ENCODE results near the gene GDF15. TPM values are rescaled to one million over a fixed set of nuclear protein-coding genes. Genes with fewer than 3 reads are reported as not detected.

Gene GDF15
- total RNA-seq, 1 experiment from 2014 or later, result 425 TPM

- no peak for TF ChIP-seq EZH2phosphoT487 (IDR thresholded peaks at IDR 0.05; ENCODE audit: borderline replicate concordance)
- no peak for TF ChIP-seq POLR2AphosphoS5 (IDR thresholded peaks at IDR 0.05; ENCODE audit: low read depth, low read length)
- no peak for TF ChIP-seq EZH2 (IDR thresholded peaks at IDR 0.05)
- intact Hi-C loops (cut with micrococcal nuclease), result no loop called here
- ChIA-PET CTCF (interaction anchor here (0.5 to 1.4 kb wide), 9 partner anchors 20 to 104 kb away, joined by 3 to 5 read pairs (median 3); partner anchors contain the start of genes JUND and SSBP4), POLR2A (interaction anchor here (0.6 to 2.4 kb wide), 26 partner anchors 10 to 1636 kb away, joined by 3 to 32 read pairs (median 6); partner anchors contain the start of genes IQCN, JUND, LRRC25 and LSM4), RAD21 (ENCODE audit: low non-redundant PET in 1 of 2, low total read pairs in 2 of 2, uncharacterized antibody in 2 of 2, unreplicated experiment in 2 of 2) (interaction anchor here in 1 of 2 experiments (0.5 kb wide), 1 partner anchor 83 kb away, joined by 3 read pairs; no protein-coding TSS in a partner anchor)
- Histone ChIP-seq H3K27me3 (ENCODE audit: insufficient read depth, low read length) (no peaks in the 10 kb centered on the region), H2AFZ (ENCODE audit: low read depth, low read length, poor library complexity, severe bottlenecking) (no peak overlapping the region), H4K20me1 (ENCODE audit: insufficient read depth) (no peaks in the 10 kb centered on the region), H3K36me3 (ENCODE audit: control insufficient read depth in 1 of 2, insufficient read depth in 2 of 2, low read length in 2 of 2) (peaks cover 0 to 6% of the 10 kb centered on the region in 2 experiments; a peak in 2 of 4 replicates), H3K27ac (ENCODE audit: low read depth, low read length) (peak overlapping the region; percentile 82), H3K9me3 (ENCODE audit: control insufficient read depth in 1 of 2, insufficient read depth in 1 of 2, low read depth in 1 of 2, low read length in 2 of 2) (no peaks in the 10 kb centered on the region), H3K9me2 (ENCODE audit: insufficient read depth) (no peaks in the 10 kb centered on the region), H3K4me1 (ENCODE audit: control insufficient read depth in 1 of 2, insufficient read depth in 2 of 2, low read length in 2 of 2) (peaks cover 64 to 86% of the 10 kb centered on the region in 2 experiments), H3K4me2 (ENCODE audit: low read length) (peak overlapping the region; percentile 96), H3K9ac (ENCODE audit: low read length) (peak overlapping the region; percentile 71), H3K79me2 (ENCODE audit: insufficient read depth, low read length) (peaks cover 16% of the 10 kb centered on the region), H3K4me3 (replicated peaks in 1 of 2; ENCODE audit: low read depth in 1 of 2, low read length in 2 of 2) (no peak overlapping the region)
- ATAC-seq, result no peak
- no peak for DNase-seq (ENCODE audit: low read depth, low spot score)
- TSS peak; percentile 97 for BruUV-seq (replicated peaks)
These were observed 641 bp upstream of the GDF15 start for GRCh38 chr19:18385359-18385674.

DNA sequence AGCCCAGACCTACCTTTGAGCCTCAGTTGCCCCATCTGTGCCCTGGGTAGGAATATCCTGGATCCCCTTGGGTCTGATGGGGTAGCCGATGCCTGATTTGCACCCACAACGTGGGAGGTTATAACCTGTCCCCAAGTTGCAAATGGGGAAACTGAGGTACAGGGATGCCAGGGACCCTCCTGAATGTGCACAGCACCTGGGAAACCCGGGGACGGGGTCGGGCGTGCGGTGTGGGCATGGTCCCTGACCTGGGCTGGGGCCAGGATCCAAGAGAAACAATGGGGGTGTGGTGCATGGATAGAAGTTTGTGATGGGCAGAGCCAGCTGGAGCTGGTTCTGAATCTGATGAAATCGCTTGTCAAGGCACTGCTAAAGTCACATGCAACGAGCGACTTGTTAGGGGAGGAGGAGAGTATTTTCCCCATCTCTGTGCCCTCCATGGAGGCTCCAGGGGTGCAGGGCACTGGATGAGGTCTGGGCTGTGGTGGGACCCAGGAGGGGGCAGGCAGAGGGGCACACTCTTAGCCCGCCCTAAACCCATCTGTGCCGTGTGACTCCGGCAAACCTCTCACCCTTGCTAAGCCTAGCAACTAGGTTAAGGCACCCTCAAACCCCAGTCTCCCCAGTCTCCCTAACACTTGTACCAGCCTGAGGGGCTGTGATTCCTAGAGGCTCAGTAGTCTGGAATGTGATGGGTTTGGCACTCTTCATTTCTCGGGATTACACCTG lies 749 bp downstream of the GDF15 start:
- TSS peak; percentile 66 for BruUV-seq (replicated peaks)
- no peaks in the 10 kb centered on the region for H3K27me3 ChIP-seq (ENCODE audit: insufficient read depth, low read length)
- POLR2A ChIA-PET, result interaction anchor here (0.5 to 4.5 kb wide), 19 partner anchors 11 to 700 kb away, joined by 3 to 32 read pairs (median 11); partner anchors contain the start of genes IQCN, JUND and SSBP4
- RAD21 ChIA-PET (ENCODE audit: low non-redundant PET in 1 of 2, low total read pairs in 2 of 2, uncharacterized antibody in 2 of 2, unreplicated experiment in 2 of 2), result interaction anchor here in 1 of 2 experiments (0.7 kb wide), 1 partner anchor 43 kb away, joined by 3 read pairs; no protein-coding TSS in a partner anchor
- intact Hi-C loops (cut with micrococcal nuclease), result loop anchor here (2.0 kb wide), 1 partner anchor 38 kb away; no protein-coding TSS in a partner anchor
- H3K36me3 ChIP-seq (ENCODE audit: control insufficient read depth in 1 of 2, insufficient read depth in 2 of 2, low read length in 2 of 2), result peaks cover 0 to 6% of the 10 kb centered on the region in 2 experiments; a peak in 2 of 4 replicates
- CTCF ChIA-PET, result interaction anchor here (1.0 to 1.4 kb wide), 5 partner anchors 12 to 38 kb away, joined by 3 to 4 read pairs (median 3); partner anchors contain the start of gene SSBP4
- DNase-seq (ENCODE audit: low read depth, low spot score) (no peak), ATAC-seq (no peak)
- H3K27ac ChIP-seq (ENCODE audit: low read depth, low read length), result peak overlapping the region; percentile 82
- no peaks in the 10 kb centered on the region for H4K20me1 ChIP-seq (ENCODE audit: insufficient read depth)
- H3K9me3 ChIP-seq (ENCODE audit: control insufficient read depth in 1 of 2, insufficient read depth in 1 of 2, low read depth in 1 of 2, low read length in 2 of 2), result no peaks in the 10 kb centered on the region
- H3K4me1 ChIP-seq (ENCODE audit: control insufficient read depth in 1 of 2, insufficient read depth in 2 of 2, low read length in 2 of 2), result peaks cover 57 to 89% of the 10 kb centered on the region in 2 experiments
- H2AFZ ChIP-seq (ENCODE audit: low read depth, low read length, poor library complexity, severe bottlenecking), result no peak overlapping the region
- peak overlapping the region; percentile 71 to 91 for H3K4me3 ChIP-seq (replicated peaks in 1 of 2; ENCODE audit: low read depth in 1 of 2, low read length in 2 of 2)
- H3K79me2 ChIP-seq (ENCODE audit: insufficient read depth, low read length), result peaks cover 16% of the 10 kb centered on the region
- H3K9ac ChIP-seq (ENCODE audit: low read length), result peak overlapping the region; percentile 71
- peak overlapping the region; percentile 96 for H3K4me2 ChIP-seq (ENCODE audit: low read length)
- H3K9me2 ChIP-seq (ENCODE audit: insufficient read depth), result no peaks in the 10 kb centered on the region
- TF ChIP-seq SP1 (IDR thresholded peaks at IDR 0.05; ENCODE audit: low read depth) (no peak; the same call in 1 of the 2 replicates), JUND (IDR thresholded peaks at IDR 0.05) (0 out of 2 replicates have a peak, but pooled peaks have one; percentile 24), POLR2AphosphoS5 (IDR thresholded peaks at IDR 0.05; ENCODE audit: low read depth, low read length) (peak; percentile 72), RAD21 (IDR thresholded peaks at IDR 0.05; ENCODE audit: low read depth) (no peak), ZNF274 (IDR thresholded peaks at IDR 0.05; ENCODE audit: low read depth, low read length) (no peak), SRF (IDR thresholded peaks at IDR 0.05; ENCODE audit: low read depth) (no peak), FOSL1 (IDR thresholded peaks at IDR 0.05; ENCODE audit: low read depth) (no peak), ZFX (IDR thresholded peaks at IDR 0.05) (no peak)
- TF ChIP-seq, protein P1, sequence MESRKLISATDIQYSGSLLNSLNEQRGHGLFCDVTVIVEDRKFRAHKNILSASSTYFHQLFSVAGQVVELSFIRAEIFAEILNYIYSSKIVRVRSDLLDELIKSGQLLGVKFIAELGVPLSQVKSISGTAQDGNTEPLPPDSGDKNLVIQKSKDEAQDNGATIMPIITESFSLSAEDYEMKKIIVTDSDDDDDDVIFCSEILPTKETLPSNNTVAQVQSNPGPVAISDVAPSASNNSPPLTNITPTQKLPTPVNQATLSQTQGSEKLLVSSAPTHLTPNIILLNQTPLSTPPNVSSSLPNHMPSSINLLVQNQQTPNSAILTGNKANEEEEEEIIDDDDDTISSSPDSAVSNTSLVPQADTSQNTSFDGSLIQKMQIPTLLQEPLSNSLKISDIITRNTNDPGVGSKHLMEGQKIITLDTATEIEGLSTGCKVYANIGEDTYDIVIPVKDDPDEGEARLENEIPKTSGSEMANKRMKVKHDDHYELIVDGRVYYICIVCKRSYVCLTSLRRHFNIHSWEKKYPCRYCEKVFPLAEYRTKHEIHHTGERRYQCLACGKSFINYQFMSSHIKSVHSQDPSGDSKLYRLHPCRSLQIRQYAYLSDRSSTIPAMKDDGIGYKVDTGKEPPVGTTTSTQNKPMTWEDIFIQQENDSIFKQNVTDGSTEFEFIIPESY (IDR thresholded peaks at IDR 0.05; ENCODE audit: extremely low read depth, insufficient replicate concordance, low read length), result no peak
- TF ChIP-seq, protein P2, sequence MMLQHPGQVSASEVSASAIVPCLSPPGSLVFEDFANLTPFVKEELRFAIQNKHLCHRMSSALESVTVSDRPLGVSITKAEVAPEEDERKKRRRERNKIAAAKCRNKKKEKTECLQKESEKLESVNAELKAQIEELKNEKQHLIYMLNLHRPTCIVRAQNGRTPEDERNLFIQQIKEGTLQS (IDR thresholded peaks at IDR 0.05), result no peak
- TF ChIP-seq, protein P3, sequence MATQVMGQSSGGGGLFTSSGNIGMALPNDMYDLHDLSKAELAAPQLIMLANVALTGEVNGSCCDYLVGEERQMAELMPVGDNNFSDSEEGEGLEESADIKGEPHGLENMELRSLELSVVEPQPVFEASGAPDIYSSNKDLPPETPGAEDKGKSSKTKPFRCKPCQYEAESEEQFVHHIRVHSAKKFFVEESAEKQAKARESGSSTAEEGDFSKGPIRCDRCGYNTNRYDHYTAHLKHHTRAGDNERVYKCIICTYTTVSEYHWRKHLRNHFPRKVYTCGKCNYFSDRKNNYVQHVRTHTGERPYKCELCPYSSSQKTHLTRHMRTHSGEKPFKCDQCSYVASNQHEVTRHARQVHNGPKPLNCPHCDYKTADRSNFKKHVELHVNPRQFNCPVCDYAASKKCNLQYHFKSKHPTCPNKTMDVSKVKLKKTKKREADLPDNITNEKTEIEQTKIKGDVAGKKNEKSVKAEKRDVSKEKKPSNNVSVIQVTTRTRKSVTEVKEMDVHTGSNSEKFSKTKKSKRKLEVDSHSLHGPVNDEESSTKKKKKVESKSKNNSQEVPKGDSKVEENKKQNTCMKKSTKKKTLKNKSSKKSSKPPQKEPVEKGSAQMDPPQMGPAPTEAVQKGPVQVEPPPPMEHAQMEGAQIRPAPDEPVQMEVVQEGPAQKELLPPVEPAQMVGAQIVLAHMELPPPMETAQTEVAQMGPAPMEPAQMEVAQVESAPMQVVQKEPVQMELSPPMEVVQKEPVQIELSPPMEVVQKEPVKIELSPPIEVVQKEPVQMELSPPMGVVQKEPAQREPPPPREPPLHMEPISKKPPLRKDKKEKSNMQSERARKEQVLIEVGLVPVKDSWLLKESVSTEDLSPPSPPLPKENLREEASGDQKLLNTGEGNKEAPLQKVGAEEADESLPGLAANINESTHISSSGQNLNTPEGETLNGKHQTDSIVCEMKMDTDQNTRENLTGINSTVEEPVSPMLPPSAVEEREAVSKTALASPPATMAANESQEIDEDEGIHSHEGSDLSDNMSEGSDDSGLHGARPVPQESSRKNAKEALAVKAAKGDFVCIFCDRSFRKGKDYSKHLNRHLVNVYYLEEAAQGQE (IDR thresholded peaks at IDR 0.05; ENCODE audit: low read depth), result no peak

Measured in HCT116 (cell line).